Common myeloid progenitor, CD34-positive (primary cell): Measurements from ENCODE around the gene ADAMTS3.

ENCODE experiments used
- CTCF ChIA-PET: fragments of 350-600 bp; sonication (Branson Sonifier 250); formaldehyde crosslinking; loops from one replicate; lab custom pipeline; 2021; ENCODE audit warnings: antibody characterized with exemption; lab: Charles Lee
- POLR2A ChIA-PET: fragments of 350-600 bp; sonication (Branson Sonifier 250); formaldehyde crosslinking; loops from one replicate; lab custom pipeline; 2021; ENCODE audit warnings: antibody characterized with exemption; lab: Charles Lee
- DNase-seq, 3 donors: peaks; one replicate each; pipeline versions ENCODE4 v3.0.0 to v3.0.0-alpha.2; 2013
- H3K27ac ChIP-seq, 2 experiments: 1 replicate in 1 of 2; 2 replicates in 1 of 2; pipeline ENCODE4 v1.7.0; 2013; ENCODE audit warnings: inconsistent platforms in 2 of 2, low read length in 2 of 2, mild to moderate bottlenecking in 2 of 2, low read depth in 1 of 2, moderate library complexity in 1 of 2; ENCODE audit not compliant: severe bottlenecking in 2 of 2, insufficient read depth in 1 of 2, poor library complexity in 1 of 2
- H3K27me3 ChIP-seq, 5 experiments: replicated peaks in 2 of 5; 1 replicate in 3 of 5; 2 replicates in 2 of 5; pipeline versions ENCODE4 v1.6.1 to v1.7.0; 2013; ENCODE audit warnings: low read length in 4 of 5, mild to moderate bottlenecking in 2 of 5, moderate library complexity in 2 of 5, inconsistent platforms in 1 of 5; ENCODE audit not compliant: insufficient read depth in 5 of 5, control insufficient read depth in 4 of 5
- H3K36me3 ChIP-seq, 4 experiments: 1 replicate in 2 of 4; 2 replicates in 2 of 4; pipeline versions ENCODE4 v1.6.1 to v1.7.0; 2013; ENCODE audit warnings: low read length in 3 of 4, control low read depth in 1 of 4, mild to moderate bottlenecking in 1 of 4; ENCODE audit not compliant: control insufficient read depth in 4 of 4, insufficient read depth in 4 of 4
- H3K4me1 ChIP-seq, 4 experiments: 1 replicate in 3 of 4; 2 replicates in 1 of 4; pipeline versions ENCODE4 v1.6.1 to v1.7.1; 2013; ENCODE audit warnings: low read length in 3 of 4, mild to moderate bottlenecking in 3 of 4, control low read depth in 1 of 4, inconsistent platforms in 1 of 4, moderate library complexity in 1 of 4; ENCODE audit not compliant: control insufficient read depth in 4 of 4, insufficient read depth in 4 of 4; ENCODE audit errors: control extremely low read depth in 1 of 4
- H3K4me3 ChIP-seq, 7 experiments: 1 replicate in 4 of 7; 2 replicates in 3 of 7; pipeline versions ENCODE4 v1.5.1 to v1.7.0; 2013; ENCODE audit warnings: mild to moderate bottlenecking in 7 of 7, low read length in 6 of 7, moderate library complexity in 6 of 7, inconsistent platforms in 2 of 7, low read depth in 2 of 7, control low read depth in 1 of 7; ENCODE audit not compliant: insufficient read depth in 4 of 7, control insufficient read depth in 1 of 7; ENCODE audit errors: extremely low read depth in 1 of 7
- H3K9me3 ChIP-seq, 5 experiments: 1 replicate in 4 of 5; 2 replicates in 1 of 5; pipeline versions ENCODE4 v1.6.1 to v1.7.1; 2013; ENCODE audit warnings: low read length in 4 of 5, mild to moderate bottlenecking in 2 of 5, inconsistent platforms in 1 of 5, low read depth in 1 of 5, moderate library complexity in 1 of 5; ENCODE audit not compliant: control insufficient read depth in 4 of 5, insufficient read depth in 2 of 5; ENCODE audit errors: control extremely low read depth in 1 of 5
- WGBS: methylation state at CpG from one replicate; pipeline ENCODE4 v1.1.5; 2013; ENCODE audit not compliant: insufficient coverage; 5-methylcytosine and 5-hydroxymethylcytosine counted together

Gene ADAMTS3

GRCh38 chr4:72567036-72567435 lies 2.0 kb downstream of the ADAMTS3 start:
- Histone ChIP-seq H3K9me3 (no peaks in the 10 kb centered on the region), H3K4me3 (peak overlapping the region in 3 of 7 experiments; percentile 78 to 90 (median 78)), H3K27me3 (no peaks in the 10 kb centered on the region), H3K36me3 (no peaks in the 10 kb centered on the region), H3K4me1 (peaks cover 7 to 36% (median 32%) of the 10 kb centered on the region in 4 experiments), H3K27ac (no peak overlapping the region)
- DNase-seq: peak in 2 of 3 donors; percentile 9 to 24
- ChIA-PET POLR2A (no interaction called here), CTCF (interaction anchor here (1.2 kb wide), 1 partner anchor 21 kb away, joined by 4 read pairs; no protein-coding TSS in a partner anchor)
- WGBS: no CpG with 5 or more reads among the region's 1 CpG

- no peaks in the 10 kb centered on the region for H3K27me3 ChIP-seq
- no CpG with 5 or more reads among the region's 2 CpGs for WGBS
- H3K9me3 ChIP-seq: no peaks in the 10 kb centered on the region
- ChIA-PET CTCF (no interaction called here), POLR2A (no interaction called here)
- H3K4me3 ChIP-seq: no peak overlapping the region
- H3K36me3 ChIP-seq: no peaks in the 10 kb centered on the region
- DNase-seq: no peak
- no peak overlapping the region for H3K27ac ChIP-seq
- peaks cover 7 to 36% (median 32%) of the 10 kb centered on the region in 4 experiments for H3K4me1 ChIP-seq
Measured at GRCh38 chr4:72566464-72566972, 2.5 kb downstream of the ADAMTS3 start.

GRCh38 chr4:72564789-72565188 lies 4.2 kb downstream of the ADAMTS3 start:
- ChIA-PET CTCF (no interaction called here), POLR2A (no interaction called here)
- H3K4me1 ChIP-seq: peaks cover 7 to 34% (median 29%) of the 10 kb centered on the region in 4 experiments

GRCh38 chr4:72564184-72564583 lies 4.8 kb downstream of the ADAMTS3 start:
- H3K9me3 ChIP-seq: no peaks in the 10 kb centered on the region
- ChIA-PET CTCF (no interaction called here), POLR2A (no interaction called here)
- peaks cover 7 to 28% (median 23%) of the 10 kb centered on the region in 4 experiments for H3K4me1 ChIP-seq
- WGBS: no CpG with 5 or more reads among the region's 1 CpG
- no peak overlapping the region for H3K4me3 ChIP-seq
- no peak for DNase-seq
- H3K27ac ChIP-seq: no peak overlapping the region
- no peaks in the 10 kb centered on the region for H3K27me3 ChIP-seq
- H3K36me3 ChIP-seq: no peaks in the 10 kb centered on the region

More at GRCh38 chr4:72564789-72565188, 4.2 kb downstream of the ADAMTS3 start:
- H3K27me3 ChIP-seq: no peaks in the 10 kb centered on the region
- no peak for DNase-seq
- WGBS: 89% methylated on average over 2 of the region's 2 CpGs
- no peaks in the 10 kb centered on the region for H3K9me3 ChIP-seq
- no peaks in the 10 kb centered on the region for H3K36me3 ChIP-seq
- no peak overlapping the region for H3K4me3 ChIP-seq
- H3K27ac ChIP-seq: no peak overlapping the region

- POLR2A ChIA-PET: no interaction called here
- CTCF ChIA-PET: interaction anchor here (0.7 kb wide), 1 partner anchor 27 kb away, joined by 3 read pairs; no protein-coding TSS in a partner anchor
- 100% methylated on average over 1 of the region's 1 CpG for WGBS
- Histone ChIP-seq H3K4me1 (no peaks in the 10 kb centered on the region), H3K36me3 (no peaks in the 10 kb centered on the region), H3K27ac (no peak overlapping the region), H3K4me3 (no peak overlapping the region), H3K9me3 (no peaks in the 10 kb centered on the region), H3K27me3 (no peaks in the 10 kb centered on the region)
- DNase-seq: no peak
Measured at GRCh38 chr4:72558655-72559054, 10.4 kb downstream of the ADAMTS3 start.

- Histone ChIP-seq H3K9me3 (no peaks in the 10 kb centered on the region), H3K27me3 (no peaks in the 10 kb centered on the region), H3K36me3 (no peaks in the 10 kb centered on the region), H3K4me1 (no peaks in the 10 kb centered on the region), H3K4me3 (no peak overlapping the region), H3K27ac (no peak overlapping the region)
- DNase-seq: no peak
- CTCF ChIA-PET: interaction anchor here (1.0 kb wide), 1 partner anchor 11 kb away, joined by 3 read pairs; no protein-coding TSS in a partner anchor
- POLR2A ChIA-PET: no interaction called here
- WGBS: 100% methylated on average over 1 of the region's 5 CpGs
Measured at GRCh38 chr4:72557021-72557420, 12.0 kb downstream of the ADAMTS3 start.

- POLR2A ChIA-PET: no interaction called here
- H3K4me1 ChIP-seq: no peaks in the 10 kb centered on the region
- H3K27me3 ChIP-seq: no peaks in the 10 kb centered on the region
- H3K4me3 ChIP-seq: no peak overlapping the region
- no peak overlapping the region for H3K27ac ChIP-seq
- WGBS: 100% methylated on average over 1 of the region's 3 CpGs
- no peak for DNase-seq
- H3K36me3 ChIP-seq: no peaks in the 10 kb centered on the region
- H3K9me3 ChIP-seq: no peaks in the 10 kb centered on the region
- CTCF ChIA-PET: no interaction called here
Measured at GRCh38 chr4:72555377-72555831, 13.6 kb downstream of the ADAMTS3 start.
